C1 segment of cervical spinal cord (tissue), 14 donors: Measurements from ENCODE around the gene TEX38.
"Not testable (repeated sequence)": the region's sequence is repeated elsewhere in the genome, so short reads cannot be mapped to it uniquely, and the experiment has no call there.

Experiments used
- DNase-seq, 14 donors: peaks; one replicate each; lab custom pipeline; 2025; lab: John Stamatoyannopoulos, UW

The TEX38 gene

DNA sequence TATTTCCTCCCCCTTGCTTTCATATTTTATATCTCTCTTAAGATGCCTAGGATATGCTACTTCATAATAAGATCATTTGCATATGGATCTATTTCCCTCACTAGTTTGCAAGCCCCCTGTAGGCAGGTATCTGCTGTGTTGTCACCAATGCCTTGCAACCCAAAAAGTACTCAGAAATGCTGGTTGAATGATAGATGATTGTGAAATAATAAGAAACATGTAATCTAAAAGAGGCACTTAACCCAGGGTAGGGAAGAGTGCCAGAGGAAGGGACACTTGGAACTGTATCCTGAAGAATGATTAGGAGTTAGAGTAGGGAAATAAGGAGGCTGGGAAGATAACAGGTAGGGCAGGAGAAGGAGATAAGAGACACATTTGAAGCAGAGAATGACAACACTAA, 15.8 kb upstream of the TEX38 start:
- no peak for DNase-seq

DNA sequence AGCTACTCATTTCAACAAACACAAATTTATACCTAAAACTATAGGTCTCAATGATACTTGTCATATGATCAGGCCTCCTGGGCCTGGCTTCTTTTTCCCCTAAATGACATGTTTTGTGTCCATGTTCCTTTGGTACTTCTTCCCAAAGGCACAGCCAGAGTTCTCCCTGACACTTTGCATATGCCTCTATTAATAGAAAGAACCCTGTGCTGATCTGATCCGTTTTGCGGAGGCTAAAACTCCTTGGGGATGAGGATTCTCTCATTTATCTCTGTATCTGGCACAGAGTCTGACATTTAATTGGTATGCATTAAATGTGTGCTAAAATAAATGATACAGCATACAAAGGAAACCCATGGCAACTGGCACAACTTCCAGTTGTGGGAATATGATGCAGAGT, 15.0 kb upstream of the TEX38 start:
- no peak for DNase-seq

DNA sequence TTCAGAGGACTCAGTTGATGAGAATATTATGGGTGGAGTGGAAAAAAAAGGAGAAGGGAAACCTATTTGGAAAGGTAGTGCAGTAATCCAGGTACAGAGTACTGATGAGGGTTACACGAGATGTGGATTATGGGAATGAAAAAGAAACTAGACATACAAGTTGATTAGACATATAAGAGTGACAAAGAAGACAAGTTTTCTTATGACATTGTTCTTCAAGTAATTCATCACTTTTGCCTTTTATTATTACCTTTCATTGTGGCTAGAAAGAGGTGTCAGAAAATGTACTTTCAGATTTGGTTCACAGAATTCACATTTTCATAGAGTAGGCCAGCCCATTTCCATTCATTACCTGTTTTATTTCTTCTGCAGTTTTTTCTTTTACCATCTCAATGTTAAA, 13.9 kb upstream of the TEX38 start:
- no peak for DNase-seq

DNA sequence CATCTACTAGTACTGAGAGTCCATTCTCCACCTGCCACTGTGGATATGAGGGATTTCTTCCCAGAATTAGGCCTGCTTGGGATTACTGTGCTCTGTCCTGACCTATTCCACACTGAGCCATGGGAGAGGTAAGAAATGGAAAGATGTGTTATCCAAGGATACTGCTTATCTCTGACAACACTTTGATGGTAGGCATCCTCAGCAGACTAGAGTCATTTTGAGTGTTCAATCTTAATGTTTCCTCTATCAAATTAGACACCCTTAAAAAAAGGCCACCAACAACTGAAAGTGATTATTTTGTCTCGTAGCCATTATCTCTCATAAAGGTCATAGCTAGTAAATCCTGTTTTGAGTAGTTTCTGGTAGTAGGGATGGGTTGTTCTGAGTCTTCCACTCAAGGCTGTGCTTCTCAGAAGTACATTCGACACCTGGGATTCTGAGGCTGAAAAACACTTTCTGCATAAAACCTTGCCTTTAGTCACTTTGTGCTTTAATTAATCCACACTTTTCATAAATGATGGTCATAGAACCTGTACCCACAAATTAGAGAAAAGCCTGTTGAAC, 12.3 kb upstream of the TEX38 start:
- DNase-seq: no peak

DNA sequence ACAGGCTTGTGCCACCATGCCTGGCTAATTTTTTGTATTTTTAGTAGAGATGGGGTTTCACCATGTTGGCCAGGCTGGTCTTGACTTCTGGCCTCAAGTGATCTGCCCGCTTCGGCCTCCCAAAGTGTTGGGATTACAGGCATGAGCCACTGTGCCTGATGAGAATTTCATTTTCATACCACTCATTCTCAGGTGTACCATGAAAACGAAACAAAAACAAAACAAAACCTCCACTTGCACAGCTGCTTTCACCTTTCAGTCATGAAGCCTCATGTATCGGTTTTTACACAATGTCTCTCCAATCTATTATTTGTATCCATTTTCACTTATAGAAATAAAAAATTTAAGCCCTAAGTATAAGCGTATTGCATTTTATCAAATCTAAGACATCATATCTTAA, 11.5 kb upstream of the TEX38 start:
- DNase-seq: not testable (repeated sequence)

DNA sequence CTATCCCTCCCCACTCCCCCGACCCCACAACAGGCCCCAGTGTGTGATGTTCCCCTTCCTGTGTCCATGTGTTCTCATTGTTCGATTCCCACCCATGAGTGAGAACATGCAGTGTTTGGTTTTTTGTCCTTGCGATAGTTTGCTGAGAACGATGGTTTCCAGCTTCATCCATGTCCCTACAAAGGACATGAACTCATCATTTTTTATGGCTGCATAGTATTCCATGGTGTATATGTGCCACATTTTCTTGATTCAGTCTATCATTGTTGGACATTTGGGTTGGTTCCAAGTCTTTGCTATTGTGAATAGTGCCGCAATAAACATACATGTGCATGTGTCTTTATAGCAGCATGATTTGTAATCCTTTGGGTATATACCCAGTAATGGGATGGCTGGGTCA, 8.7 kb upstream of the TEX38 start:
- DNase-seq: not testable (repeated sequence)

DNA sequence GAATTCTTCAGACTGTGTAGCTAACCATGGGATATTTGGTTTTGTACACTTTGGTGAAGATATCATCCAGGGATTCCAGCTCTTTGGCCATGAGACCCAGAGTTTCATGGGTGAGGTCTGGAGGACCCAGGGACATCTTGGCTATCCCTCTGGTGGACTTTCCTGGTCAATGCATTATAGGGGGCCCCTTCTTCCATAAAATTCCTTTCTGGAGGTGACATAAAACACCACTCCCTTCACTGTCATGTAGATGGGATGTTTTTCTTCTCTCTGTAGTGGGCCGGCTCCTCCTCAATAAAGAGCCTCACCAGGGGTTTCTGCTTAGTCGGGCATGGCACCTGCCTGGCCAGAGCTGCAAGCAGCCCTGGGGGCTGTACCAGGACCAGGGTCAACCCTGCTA, 5.7 kb upstream of the TEX38 start:
- DNase-seq: no peak

DNA sequence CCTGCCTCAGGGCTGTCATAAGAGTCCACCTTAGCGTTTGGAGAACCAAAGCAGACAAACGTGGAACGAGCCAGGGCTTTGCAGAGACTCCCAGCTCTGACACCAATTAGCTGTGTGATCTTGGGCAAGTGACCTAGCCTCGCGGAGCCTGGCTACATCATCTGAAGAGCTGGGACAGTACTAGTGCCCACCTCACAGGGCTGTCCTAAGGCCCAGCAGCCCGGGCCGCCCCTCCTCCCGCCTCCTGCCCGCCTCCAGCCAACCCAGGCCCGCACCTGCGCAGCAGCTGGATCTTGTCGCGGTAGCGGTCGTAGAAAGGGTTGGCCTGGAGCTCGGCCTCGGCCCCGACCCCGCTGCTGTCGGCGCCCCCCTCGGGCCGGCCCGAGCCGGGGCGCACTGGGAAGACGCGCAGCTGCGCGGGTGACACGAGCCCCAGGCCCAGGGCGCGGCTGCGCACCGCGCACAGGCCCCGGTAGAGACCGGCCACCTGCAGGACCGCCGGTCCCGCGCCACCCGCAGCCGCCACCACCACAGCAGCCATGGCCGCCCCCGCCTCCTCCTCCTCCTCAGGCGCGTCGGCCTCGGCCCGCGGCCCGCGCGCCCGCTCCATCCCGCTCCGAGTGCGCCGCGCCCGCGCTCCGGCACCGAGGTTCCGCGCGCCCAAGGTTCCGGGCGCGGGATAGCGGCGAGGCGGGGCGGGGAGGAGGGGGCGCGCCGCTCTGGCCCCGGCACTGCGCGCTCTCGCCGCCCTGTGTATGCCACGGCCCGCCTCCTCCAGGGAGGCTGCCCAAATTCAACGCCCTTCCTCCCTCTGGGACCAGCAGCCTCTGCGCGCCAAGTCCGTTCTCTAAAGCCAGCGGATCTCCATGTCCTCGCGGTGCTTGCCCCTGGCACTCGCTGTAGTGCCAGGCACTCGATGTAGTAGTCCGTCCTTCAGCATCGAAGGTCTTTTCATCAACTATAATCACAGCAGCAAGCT, 3.6 kb upstream of the TEX38 start, which contains the start of gene ATPAF1:
Gene ATPAF1, minus strand, starts transcription at position 583 of the 979 bp plus-strand sequence. Its CDS starts 42 bp downstream, at position 541.
- DNase-seq: peak in 13 of 14 donors; percentile 20 to 83 (median 58)

DNA sequence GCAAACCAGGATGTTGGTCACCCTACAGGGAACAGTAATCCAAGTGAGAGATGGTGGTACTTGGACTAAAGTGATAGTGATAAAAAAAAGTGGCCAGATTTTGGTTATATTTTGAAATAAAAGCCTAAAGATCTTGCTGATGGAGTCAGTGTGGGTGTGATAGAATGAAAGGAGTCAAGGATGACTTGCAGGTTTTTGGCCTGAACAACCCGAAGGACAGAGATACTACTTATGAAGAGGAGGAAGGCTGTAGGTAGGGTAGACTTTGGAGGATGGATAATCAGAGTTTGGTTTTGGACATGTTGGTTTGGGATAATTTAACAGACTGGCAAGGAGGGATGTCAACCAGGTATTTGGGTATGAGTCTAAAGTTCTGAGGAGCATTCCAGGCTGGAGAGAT, 1.5 kb upstream of the TEX38 start:
- no peak for DNase-seq

DNA sequence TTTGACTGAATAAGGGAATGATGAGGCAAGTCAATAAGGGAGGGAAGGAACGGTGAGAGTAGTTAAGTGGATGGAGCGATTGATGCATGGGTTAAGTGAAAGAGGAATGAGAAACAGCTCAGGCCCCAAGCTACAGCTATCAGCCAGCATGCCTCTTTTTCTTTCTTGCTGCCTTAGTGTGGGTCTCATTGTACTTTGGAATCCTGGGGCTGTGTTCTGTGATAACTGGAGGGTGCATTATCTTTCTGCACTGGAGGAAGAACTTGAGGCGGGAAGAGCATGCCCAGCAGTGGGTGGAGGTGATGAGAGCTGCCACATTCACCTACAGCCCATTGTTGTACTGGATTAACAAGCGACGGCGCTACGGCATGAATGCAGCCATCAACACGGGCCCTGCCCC, 1.0 kb downstream of the TEX38 start:
- no peak for DNase-seq

DNA sequence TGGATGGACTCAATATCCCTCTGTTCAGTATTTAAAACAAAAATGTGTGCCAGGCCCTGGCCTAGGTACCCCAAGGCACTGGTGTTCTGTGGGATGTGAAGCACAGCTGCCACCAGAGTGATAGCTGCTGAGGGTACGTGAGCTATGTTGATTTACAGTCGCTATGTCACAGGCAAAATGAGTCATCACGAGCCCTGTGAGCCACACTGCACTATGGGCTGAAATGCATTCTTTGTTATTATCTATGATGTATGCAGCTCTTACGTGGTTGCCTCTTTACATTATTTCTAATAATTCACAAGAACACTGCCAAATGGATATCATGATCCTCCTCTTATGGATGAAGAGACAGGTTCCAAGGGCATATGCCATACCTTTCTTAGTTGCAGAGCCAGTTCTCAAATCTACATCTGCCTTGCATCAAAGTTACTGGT, 2.1 kb downstream of the TEX38 start:
- DNase-seq: no peak

DNA sequence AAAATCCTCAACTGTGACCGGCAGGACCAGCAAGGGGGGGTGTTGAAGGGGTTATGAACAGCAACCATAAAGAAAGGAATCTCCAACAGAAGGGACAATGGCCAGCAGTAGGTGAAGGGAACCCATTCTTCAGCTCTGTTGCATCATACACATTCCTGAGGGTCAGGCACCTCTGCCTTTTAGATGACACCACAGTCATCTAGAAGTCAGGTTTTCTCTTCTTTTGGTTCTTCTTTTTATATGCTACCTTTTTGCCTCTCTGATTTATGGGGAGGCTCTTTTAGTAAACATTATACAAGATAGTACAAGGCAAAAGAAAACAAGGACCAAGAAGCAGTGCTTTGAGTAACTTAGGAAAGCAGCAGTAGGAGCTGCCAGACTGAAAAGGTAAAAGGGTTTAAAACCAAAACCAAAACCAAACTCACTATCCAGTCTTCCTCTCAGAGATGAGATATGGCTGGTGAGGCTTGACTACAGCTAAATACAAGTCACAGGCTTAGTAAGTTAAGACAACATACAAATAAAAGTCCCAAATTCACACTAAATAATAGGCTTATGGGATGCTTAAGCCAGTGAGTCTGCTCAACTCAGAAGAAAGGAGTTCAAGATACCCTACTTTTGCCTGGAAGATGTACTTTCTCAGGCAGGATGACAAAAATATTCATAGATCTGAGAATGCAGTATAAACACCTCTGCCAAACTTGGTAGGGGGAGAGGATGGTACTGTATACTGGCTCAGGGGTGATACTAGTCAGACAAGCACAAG, 4.1 kb downstream of the TEX38 start:
- DNase-seq: no peak

DNA sequence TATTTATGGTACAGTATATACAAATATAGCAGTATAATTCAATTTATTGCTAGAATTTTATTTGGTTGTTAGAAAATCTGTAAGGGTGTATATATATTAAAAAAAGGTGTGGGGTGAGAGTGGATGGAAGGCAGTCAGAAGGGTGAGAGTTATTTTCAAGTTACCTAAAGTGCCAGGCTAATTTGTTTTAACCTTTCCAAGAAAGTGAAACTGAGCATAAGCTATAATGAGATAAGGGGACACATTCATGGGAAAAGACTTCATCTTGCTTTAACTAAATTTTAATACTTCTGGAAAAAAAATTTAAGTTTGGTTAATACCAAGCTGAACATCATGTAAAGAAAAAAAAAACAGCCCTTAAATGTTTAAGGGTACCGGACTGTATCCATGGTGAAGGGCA, 4.9 kb downstream of the TEX38 start:
- no peak for DNase-seq

DNA sequence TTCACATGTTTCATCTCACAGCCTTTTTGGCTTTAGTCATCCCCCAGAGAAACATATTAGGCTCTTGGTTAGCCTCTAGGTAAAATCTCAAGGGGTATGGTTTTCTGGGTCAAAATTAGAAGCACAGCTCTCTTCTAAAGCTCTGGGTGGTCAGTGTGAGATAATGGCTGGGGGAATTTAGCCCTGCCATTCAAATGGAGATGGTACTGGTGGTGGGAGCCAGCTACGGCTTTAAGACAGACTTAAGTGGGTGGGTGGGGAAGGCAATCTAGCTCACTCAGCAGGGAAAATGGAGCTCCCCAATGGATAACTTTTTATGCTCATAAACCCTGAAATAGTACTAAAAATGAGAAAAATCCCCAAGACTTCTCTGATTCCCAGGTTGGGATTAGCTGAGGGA, 5.7 kb downstream of the TEX38 start:
- DNase-seq: no peak

DNA sequence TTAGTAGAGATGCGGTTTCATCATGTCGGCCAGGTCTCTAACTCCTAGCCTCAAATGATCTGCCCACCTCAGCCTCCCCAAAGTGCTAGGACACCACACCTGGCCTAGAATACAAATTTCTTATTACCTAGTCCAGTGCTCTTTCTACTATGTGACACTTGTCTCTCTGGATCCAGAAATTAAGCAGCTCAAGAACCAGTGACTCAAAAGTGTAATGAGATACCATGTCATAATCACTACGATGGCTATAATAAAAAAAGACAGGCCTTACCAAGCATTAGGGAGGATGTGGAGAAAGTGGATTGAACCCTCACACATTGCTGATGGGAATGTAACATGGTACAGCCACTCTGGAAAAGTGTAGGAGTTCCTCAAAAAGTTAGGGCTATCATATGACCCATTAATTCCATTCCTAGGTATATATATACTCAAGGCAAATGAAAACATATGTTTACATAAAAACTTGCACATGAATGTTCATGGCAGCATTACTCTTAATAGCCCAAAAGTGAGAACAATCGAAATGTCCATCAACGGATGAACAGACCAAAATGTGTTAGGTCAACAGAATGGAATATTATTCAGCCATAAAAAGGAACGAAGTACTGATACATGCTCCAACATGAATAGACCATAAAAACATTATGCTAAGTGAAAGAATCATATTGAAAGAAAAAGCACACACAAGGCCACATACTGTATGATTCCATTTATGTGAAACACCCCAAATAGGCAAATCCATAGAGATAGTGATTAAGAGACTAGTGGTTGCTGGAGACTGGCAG, 8.3 kb downstream of the TEX38 start:
- no peak for DNase-seq

DNA sequence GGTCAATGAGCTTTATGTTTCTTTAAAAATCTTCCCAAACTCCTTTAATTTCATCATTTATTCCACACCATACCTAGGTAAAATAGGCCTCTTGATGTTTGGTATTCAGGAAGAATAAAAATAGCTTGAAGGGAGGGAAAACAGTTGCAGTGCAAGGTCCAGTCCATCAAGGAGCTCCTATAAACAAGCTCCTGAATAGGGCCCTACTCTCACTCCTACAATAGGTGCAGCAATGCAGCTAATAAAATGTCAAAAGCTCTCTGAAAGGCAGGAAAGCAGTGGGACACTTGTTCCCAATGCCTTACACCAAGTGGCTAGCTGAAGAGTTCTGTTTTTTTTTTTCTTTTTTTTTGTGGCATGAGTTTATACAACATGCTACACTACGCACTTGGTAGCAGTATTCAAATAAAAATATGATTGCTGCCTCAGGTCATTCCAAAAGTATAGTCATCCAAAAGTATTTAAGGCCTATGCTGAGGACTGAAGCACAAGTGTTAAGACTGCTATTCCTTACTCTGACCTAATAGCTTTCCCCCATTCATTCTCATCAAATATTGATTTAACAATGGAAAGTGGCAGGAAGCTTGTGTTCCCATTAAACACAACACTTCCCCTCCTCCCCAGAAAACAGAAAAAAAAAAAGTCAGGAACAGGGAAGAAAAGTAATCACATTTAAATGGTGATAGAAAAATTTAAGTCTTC, 9.8 kb downstream of the TEX38 start:
- no peak for DNase-seq

DNA sequence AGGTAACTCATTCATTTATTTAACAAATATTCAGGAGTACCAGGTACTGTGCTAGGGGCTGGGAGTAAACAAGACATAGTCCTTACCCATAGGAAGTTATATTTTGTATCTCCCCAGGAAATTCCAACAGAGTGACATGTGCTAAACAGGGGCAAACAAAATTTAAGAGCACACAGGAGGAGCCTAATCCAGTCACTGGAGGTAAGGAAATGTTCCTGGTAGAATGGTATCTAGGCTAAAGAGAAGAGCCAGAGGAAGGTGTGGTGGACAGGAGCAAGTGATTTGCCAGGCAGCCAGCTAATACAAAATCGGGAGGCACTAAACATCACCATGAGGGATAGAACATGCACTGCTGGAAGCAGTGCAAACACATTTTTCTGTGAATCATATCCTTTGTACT, 10.4 kb downstream of the TEX38 start:
- no peak for DNase-seq

DNA sequence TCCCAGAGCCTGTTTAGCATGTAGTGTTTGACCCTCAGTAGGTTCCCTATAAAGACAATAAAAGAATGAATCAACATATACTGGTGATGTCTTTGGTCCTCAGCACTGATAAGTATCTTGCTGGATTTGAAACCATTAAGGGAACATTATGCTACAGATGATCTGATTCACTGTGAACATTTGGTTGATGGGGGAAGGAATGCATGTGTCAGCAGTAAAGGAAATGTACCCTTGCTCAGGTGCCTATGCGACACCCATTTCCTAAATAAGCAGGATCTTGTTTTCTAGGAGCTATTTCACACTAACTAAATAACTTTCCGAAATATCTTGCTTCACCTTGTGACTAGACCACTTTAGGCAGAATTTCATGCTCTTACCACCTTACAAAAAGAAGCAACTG, 13.0 kb downstream of the TEX38 start:
- DNase-seq: no peak

DNA sequence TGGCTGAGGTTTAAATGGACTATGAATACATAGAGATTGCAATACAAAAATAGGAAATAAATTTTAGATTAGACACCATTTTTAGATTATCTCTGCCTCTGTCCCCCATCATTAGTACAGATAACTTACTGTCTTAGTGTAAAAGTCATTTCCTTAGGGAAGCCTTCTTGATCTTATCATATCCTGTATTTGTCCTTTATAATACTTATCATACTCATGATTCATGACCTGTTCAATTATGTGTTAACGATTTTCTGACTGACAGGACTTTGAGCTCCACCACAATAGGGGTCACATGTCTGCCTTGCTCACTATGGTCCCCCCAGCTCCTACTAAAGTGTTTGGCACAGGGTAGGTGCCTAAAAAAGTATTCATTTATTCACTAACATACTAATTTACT, 14.6 kb downstream of the TEX38 start:
- no peak for DNase-seq

DNA sequence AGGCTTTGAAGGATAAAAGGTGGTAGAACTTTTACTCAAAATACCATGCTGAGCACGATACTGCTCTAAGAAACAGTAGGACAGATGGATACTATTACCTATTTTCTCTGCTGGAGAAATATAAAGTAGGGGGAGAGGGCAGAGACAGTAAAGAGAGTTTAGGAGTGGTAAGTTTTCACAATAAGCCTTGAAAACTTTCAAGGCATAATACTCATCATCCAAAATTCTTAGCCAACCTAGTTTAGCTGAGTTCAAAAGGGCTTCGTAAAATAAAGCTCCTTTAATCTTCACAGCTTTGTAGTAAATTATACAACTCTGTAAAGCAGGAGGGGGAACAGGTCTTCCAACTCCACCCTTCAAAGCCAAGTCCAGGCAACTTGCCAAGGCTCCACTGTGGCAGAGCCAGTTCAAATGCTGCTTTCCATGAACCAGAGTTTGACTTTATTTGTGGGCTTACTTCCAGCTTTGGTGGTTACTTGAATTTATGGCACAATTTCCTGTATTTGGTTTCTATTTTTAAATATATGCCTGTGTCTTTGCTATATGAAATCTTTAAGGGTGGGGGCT, 15.5 kb downstream of the TEX38 start:
- DNase-seq: peak in 8 of 14 donors; percentile 3 to 73 (median 14)
